H9 (cell line): ENCODE measurements around the gene FTO. TPM values are rescaled to one million over a fixed set of nuclear protein-coding genes. Genes with fewer than 3 reads are reported as not detected.

ENCODE experiments used
- DNase-seq: peaks from one replicate; pipeline ENCODE4 v3.0.0-alpha.2; 2017
- H2AFZ ChIP-seq: one replicate; pipeline ENCODE4 v1.6.1; 2013; ENCODE audit warnings: mild to moderate bottlenecking, low read length, control low read depth, moderate library complexity
- H2AK5ac ChIP-seq: 2 replicates; pipeline ENCODE4 v1.6.1; 2013; ENCODE audit warnings: low read length, control low read depth, mixed read lengths; ENCODE audit not compliant: insufficient read length
- H2BK120ac ChIP-seq: one replicate; pipeline ENCODE4 v1.6.1; 2013; ENCODE audit warnings: low read depth, mild to moderate bottlenecking, low read length, control low read depth, inconsistent platforms; ENCODE audit not compliant: poor library complexity, severe bottlenecking
- H2BK12ac ChIP-seq: 2 replicates; pipeline ENCODE4 v1.6.1; 2013; ENCODE audit warnings: low read length, control low read depth, mixed read lengths, low read depth; ENCODE audit not compliant: insufficient read length
- H2BK15ac ChIP-seq: 2 replicates; pipeline ENCODE4 v1.6.1; 2013; ENCODE audit warnings: low read depth, low read length, control low read depth
- H2BK20ac ChIP-seq: one replicate; pipeline ENCODE4 v1.6.1; 2013; ENCODE audit warnings: low read depth, mild to moderate bottlenecking, low read length, control low read depth, inconsistent platforms; ENCODE audit not compliant: poor library complexity, severe bottlenecking
- H2BK5ac ChIP-seq: 2 replicates; pipeline ENCODE4 v1.6.1; 2013; ENCODE audit warnings: low read length, control low read depth, mixed read lengths; ENCODE audit not compliant: insufficient read length
- H3K14ac ChIP-seq: 2 replicates; pipeline ENCODE4 v1.6.1; 2013; ENCODE audit warnings: low read length, control low read depth; ENCODE audit not compliant: insufficient read depth
- H3K18ac ChIP-seq: 2 replicates; pipeline ENCODE4 v1.6.1; 2013; ENCODE audit warnings: low read depth, mild to moderate bottlenecking, mixed read lengths, low read length, control low read depth; ENCODE audit not compliant: insufficient read length
- H3K23ac ChIP-seq: 2 replicates; pipeline ENCODE4 v1.6.1; 2013; ENCODE audit warnings: low read length, control low read depth, mixed read lengths, low read depth; ENCODE audit not compliant: insufficient read length
- H3K23me2 ChIP-seq: 2 replicates; pipeline ENCODE4 v1.6.1; 2013; ENCODE audit warnings: low read depth, mild to moderate bottlenecking, mixed read lengths, low read length, control low read depth; ENCODE audit not compliant: insufficient read length, poor library complexity, severe bottlenecking
- H3K27ac ChIP-seq: 2 replicates; pipeline ENCODE4 v1.5.1; 2013; ENCODE audit warnings: low read length, control low read depth, mixed read lengths, low read depth; ENCODE audit not compliant: insufficient read length
- H3K27me3 ChIP-seq: 2 replicates; pipeline ENCODE4 v1.6.1; 2013; ENCODE audit warnings: low read length, control low read depth, inconsistent platforms; ENCODE audit not compliant: insufficient read depth
- H3K4ac ChIP-seq: 2 replicates; pipeline ENCODE4 v1.6.1; 2013; ENCODE audit warnings: low read depth, mild to moderate bottlenecking, control low read depth, inconsistent platforms, low read length, moderate library complexity
- H3K4me1 ChIP-seq: 2 replicates; pipeline ENCODE4 v1.6.1; 2013; ENCODE audit warnings: low read length, control low read depth, inconsistent platforms; ENCODE audit not compliant: insufficient read depth
- H3K4me2 ChIP-seq: 2 replicates; pipeline ENCODE4 v1.6.1; 2013; ENCODE audit warnings: low read length, control low read depth, mixed read lengths; ENCODE audit not compliant: insufficient read length, insufficient read depth
- H3K56ac ChIP-seq: 2 replicates; pipeline ENCODE4 v1.6.1; 2013; ENCODE audit warnings: low read depth, mild to moderate bottlenecking, mixed read lengths, low read length, control low read depth; ENCODE audit not compliant: insufficient read length
- H3K79me1 ChIP-seq: 2 replicates; pipeline ENCODE4 v1.6.1; 2013; ENCODE audit warnings: low read depth, mild to moderate bottlenecking, moderate library complexity, low read length, control low read depth, inconsistent platforms; ENCODE audit not compliant: insufficient read depth, poor library complexity, severe bottlenecking
- H3K79me2 ChIP-seq: 2 replicates; pipeline ENCODE4 v1.6.1; 2013; ENCODE audit warnings: low read length, control low read depth, inconsistent platforms; ENCODE audit not compliant: insufficient read depth
- H3K9ac ChIP-seq: 2 replicates; pipeline ENCODE4 v1.6.1; 2013; ENCODE audit warnings: low read length, control low read depth, mixed read lengths; ENCODE audit not compliant: insufficient read length; ENCODE audit errors: extremely low read depth
- H3K9me3 ChIP-seq: one replicate; pipeline ENCODE4 v1.6.1; 2013; ENCODE audit warnings: low read depth, low read length, inconsistent platforms; ENCODE audit not compliant: control insufficient read depth
- H3T11ph ChIP-seq: one replicate; pipeline ENCODE4 v1.6.1; 2013; ENCODE audit warnings: mild to moderate bottlenecking, low read length, control low read depth, inconsistent platforms
- H4K20me1 ChIP-seq: one replicate; pipeline ENCODE4 v1.6.1; 2013; ENCODE audit not compliant: control insufficient read depth, insufficient read length, insufficient read depth
- H4K5ac ChIP-seq: 2 replicates; pipeline ENCODE4 v1.6.1; 2013; ENCODE audit warnings: low read depth, mild to moderate bottlenecking, mixed read lengths, low read length, control low read depth; ENCODE audit not compliant: insufficient read length
- H4K8ac ChIP-seq: replicated peaks from 2 replicates; pipeline ENCODE4 v1.6.1; 2013; ENCODE audit warnings: low read length, control low read depth, mixed read lengths, low read depth; ENCODE audit not compliant: insufficient read length
- H4K91ac ChIP-seq: 2 replicates; pipeline ENCODE4 v1.6.1; 2013; ENCODE audit warnings: low read depth, mild to moderate bottlenecking, moderate library complexity, mixed read lengths, low read length, control low read depth; ENCODE audit not compliant: insufficient read length
- H3K27ac Mint-ChIP-seq, 3 experiments: 2 replicates in 2 of 3; 3 replicates in 1 of 3; pipeline ENCODE4 v1.8.0; 2020 to 2021; ENCODE audit warnings: mixed read lengths in 3 of 3, mild to moderate bottlenecking in 1 of 3, moderate library complexity in 1 of 3
- H3K27me3 Mint-ChIP-seq: 2 replicates; pipeline ENCODE4 v1.8.0; 2021; ENCODE audit warnings: low read depth, mild to moderate bottlenecking, moderate library complexity, mixed read lengths
- H3K36me3 Mint-ChIP-seq, 3 experiments: 2 replicates in 2 of 3; 3 replicates in 1 of 3; pipeline ENCODE4 v1.8.0; 2020 to 2021; ENCODE audit warnings: low read depth in 3 of 3, mixed read lengths in 3 of 3; ENCODE audit not compliant: insufficient read depth in 1 of 3
- H3K4me1 Mint-ChIP-seq, 2 experiments: 2 replicates each; pipeline ENCODE4 v1.8.0; 2020; ENCODE audit warnings: mixed read lengths in 2 of 2
- H3K4me3 Mint-ChIP-seq, 2 experiments: 2 replicates in 1 of 2; 3 replicates in 1 of 2; pipeline ENCODE4 v1.8.0; 2020 to 2021; ENCODE audit warnings: mild to moderate bottlenecking in 2 of 2, mixed read lengths in 2 of 2, moderate library complexity in 1 of 2
- H3K9me3 Mint-ChIP-seq, 2 experiments: 2 replicates in 1 of 2; 3 replicates in 1 of 2; pipeline ENCODE4 v1.8.0; 2020; ENCODE audit warnings: mild to moderate bottlenecking in 2 of 2, mixed read lengths in 2 of 2, moderate library complexity in 1 of 2
- CTCF ChIP-seq: fragments of 200-600 bp; sonication (generic); conservative IDR thresholded peaks from 3 replicates; pipeline ENCODE4 v1.8.0; 2021; ENCODE audit warnings: antibody characterized with exemption, mild to moderate bottlenecking
- WGBS: extraction: QIAGEN DNeasy Blood & Tissue Kit; methylation state at CpG from one replicate; pipeline ENCODE4 v1.1.7; 2013; ENCODE audit warnings: missing lambda C conversion rate, low lambda C conversion rate, mixed read lengths; ENCODE audit not compliant: insufficient read length; ENCODE audit errors: extremely low coverage; 5-methylcytosine and 5-hydroxymethylcytosine counted together
- total RNA-seq: library from RNA; stranded (reverse); gene quantifications from 2 replicates; pipeline ENCODE4 v1.2.1, GENCODE V29; 2021

Gene FTO
- total RNA-seq, 1 experiment from 2014 or later, result 67.9 TPM

- Histone ChIP-seq H3K27me3 (no peaks in the 10 kb centered on the region), H2BK15ac (no peak overlapping the region), H4K5ac (no peak overlapping the region), H3K56ac (no peak overlapping the region), H3K79me1 (no peaks in the 10 kb centered on the region), H3K4me2 (no peak overlapping the region), H3K18ac (no peak overlapping the region), H4K91ac (no peak overlapping the region), H2BK20ac (no peak overlapping the region), H3K27ac (no peak overlapping the region), H3K23me2 (no peaks in the 10 kb centered on the region), H3K9me3 (no peaks in the 10 kb centered on the region), H3K9ac (no peak overlapping the region), H4K8ac (no peak overlapping the region), H2BK5ac (no peak overlapping the region), H2AK5ac (no peak overlapping the region), H2BK120ac (no peak overlapping the region), H3K79me2 (no peaks in the 10 kb centered on the region), H3K4ac (no peak overlapping the region), H3K14ac (no peak overlapping the region), H2AFZ (no peak overlapping the region), H2BK12ac (no peak overlapping the region), H3K23ac (no peak overlapping the region), H3K4me1 (peaks cover 3% of the 10 kb centered on the region; the same call in 1 of the 2 replicates), H4K20me1 (no peaks in the 10 kb centered on the region), H3T11ph (no peak overlapping the region)
- no peak overlapping the region for H3K27ac Mint-ChIP-seq
- WGBS, result no CpG with 5 or more reads among the region's 8 CpGs
- no peaks in the 10 kb centered on the region for H3K36me3 Mint-ChIP-seq
- no peaks in the 10 kb centered on the region for H3K9me3 Mint-ChIP-seq
- H3K4me3 Mint-ChIP-seq, result no peak overlapping the region
- H3K27me3 Mint-ChIP-seq, result no peaks in the 10 kb centered on the region; the same call in 1 of the 2 replicates
- TF ChIP-seq CTCF, result no peak
- DNase-seq, result no peak
- peaks cover 18 to 19% of the 10 kb centered on the region in 2 experiments for H3K4me1 Mint-ChIP-seq
Observed at GRCh38 chr16:54120846-54121480, 417.0 kb downstream of the FTO start.
